Measurements from ENCODE around the gene CPNE4. TPM values are rescaled to one million over a fixed set of nuclear protein-coding genes. Genes with fewer than 3 reads are reported as not detected.
A peak's percentile ranks its signal among the peaks of the same experiment; 100 is the strongest.

Gene CPNE4
- total RNA-seq, 1 donor from 2014 or later: 2.7 TPM

DNA sequence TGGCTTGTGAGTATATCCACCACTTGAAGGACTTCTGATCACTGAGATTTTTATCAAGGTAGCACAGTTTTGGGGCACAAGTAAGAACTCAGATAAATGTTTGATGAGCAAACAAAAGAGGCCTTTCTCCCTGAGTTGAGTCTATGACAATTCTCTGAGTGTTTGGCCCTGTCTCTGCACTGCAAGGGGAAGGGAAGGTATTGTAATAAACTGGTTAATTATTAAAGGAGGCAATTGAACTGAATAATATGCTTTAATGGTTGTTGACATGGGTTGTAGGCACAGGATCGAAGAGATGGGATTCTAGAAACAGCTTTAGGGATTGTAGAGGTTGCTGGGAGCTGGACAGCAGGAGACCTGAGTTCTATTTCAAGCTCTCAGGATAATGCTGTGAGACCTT is 437.0 kb downstream of the CPNE4 start:
- Mint-ChIP-seq H3K4me3 (ENCODE audit: unreplicated experiment) (no peak overlapping the region), H3K27me3 (ENCODE audit: unreplicated experiment) (no peaks in the 10 kb centered on the region), H3K36me3 (ENCODE audit: unreplicated experiment) (peaks cover 5% of the 10 kb centered on the region), H3K9me3 (ENCODE audit: unreplicated experiment) (peaks cover 3% of the 10 kb centered on the region), H3K4me1 (ENCODE audit: low read depth, unreplicated experiment) (peaks cover 2% of the 10 kb centered on the region), H3K27ac (ENCODE audit: unreplicated experiment) (no peak overlapping the region)
- no peak for DNase-seq
- no peak for TF ChIP-seq CTCF (IDR thresholded peaks at IDR 0.05; ENCODE audit: partially characterized antibody, unreplicated experiment)

DNA sequence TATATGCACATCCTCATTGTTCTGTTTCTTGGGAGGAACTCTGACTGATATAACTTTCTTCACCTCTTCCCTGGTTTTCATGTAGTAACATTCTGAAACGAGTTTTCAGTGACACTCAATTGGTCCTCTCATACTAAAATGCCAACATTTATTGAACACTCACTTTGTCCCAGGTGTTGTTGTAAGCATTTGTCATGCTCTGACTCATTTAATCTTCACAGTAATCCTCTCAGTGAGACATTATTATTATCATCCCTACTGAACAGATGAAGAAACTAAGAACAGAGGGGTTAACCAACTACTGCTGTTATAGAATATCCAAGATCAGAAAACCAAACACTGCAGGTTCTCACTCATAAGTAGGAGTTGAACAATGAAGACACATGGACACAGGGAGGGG is 437.9 kb downstream of the CPNE4 start:
- H3K4me1 Mint-ChIP-seq (ENCODE audit: low read depth, unreplicated experiment): peaks cover 5% of the 10 kb centered on the region
- no peak for TF ChIP-seq CTCF (IDR thresholded peaks at IDR 0.05; ENCODE audit: partially characterized antibody, unreplicated experiment)
- H3K27me3 Mint-ChIP-seq (ENCODE audit: unreplicated experiment): no peaks in the 10 kb centered on the region
- no peak for DNase-seq
- peaks cover 5% of the 10 kb centered on the region for H3K36me3 Mint-ChIP-seq (ENCODE audit: unreplicated experiment)
- peaks cover 3% of the 10 kb centered on the region for H3K9me3 Mint-ChIP-seq (ENCODE audit: unreplicated experiment)
- no peak overlapping the region for H3K27ac Mint-ChIP-seq (ENCODE audit: unreplicated experiment)
- H3K4me3 Mint-ChIP-seq (ENCODE audit: unreplicated experiment): no peak overlapping the region

DNA sequence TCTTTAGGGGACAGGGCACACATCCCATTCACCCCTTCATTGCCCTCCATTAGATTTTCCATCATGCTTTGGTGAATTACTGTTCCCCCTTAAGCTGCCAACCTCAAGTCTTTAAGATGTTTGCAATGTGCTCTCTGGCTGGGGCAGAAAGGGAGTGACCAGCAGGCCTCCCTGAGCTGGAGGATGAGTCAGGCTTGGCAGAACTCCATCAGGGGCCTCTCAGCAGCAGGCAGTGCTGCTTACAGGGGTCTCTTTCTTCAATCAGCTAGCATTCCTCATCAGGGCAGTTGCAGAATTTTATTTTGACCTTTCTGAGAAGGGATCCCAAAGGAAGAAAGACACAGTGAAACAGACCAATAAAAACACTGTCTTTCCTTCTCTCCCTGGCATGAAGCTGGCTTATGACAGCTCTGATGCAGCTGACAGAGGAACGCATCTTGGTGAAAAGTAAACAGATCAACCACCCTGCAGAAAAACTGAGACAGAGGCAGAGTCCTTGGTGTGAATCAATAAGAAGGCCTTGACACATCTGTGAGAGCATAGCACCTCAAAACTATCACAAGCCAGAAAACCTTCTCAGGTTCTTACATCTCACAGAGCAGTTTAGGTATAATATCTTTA is 443.3 kb downstream of the CPNE4 start:
- H3K36me3 Mint-ChIP-seq (ENCODE audit: unreplicated experiment): no peaks in the 10 kb centered on the region
- H3K27me3 Mint-ChIP-seq (ENCODE audit: unreplicated experiment): no peaks in the 10 kb centered on the region
- peak overlapping the region; percentile 7 for H3K4me3 Mint-ChIP-seq (ENCODE audit: unreplicated experiment)
- peaks cover 4% of the 10 kb centered on the region for H3K9me3 Mint-ChIP-seq (ENCODE audit: unreplicated experiment)
- H3K4me1 Mint-ChIP-seq (ENCODE audit: low read depth, unreplicated experiment): peaks cover 10% of the 10 kb centered on the region
- no peak for DNase-seq
- H3K27ac Mint-ChIP-seq (ENCODE audit: unreplicated experiment): peak overlapping the region; percentile 30
- no peak for TF ChIP-seq CTCF (IDR thresholded peaks at IDR 0.05; ENCODE audit: partially characterized antibody, unreplicated experiment)

GRCh38 chr3:131586277-131586676 is 448.5 kb downstream of the CPNE4 start:
- no peak overlapping the region for H3K4me3 Mint-ChIP-seq (ENCODE audit: unreplicated experiment)
- no peaks in the 10 kb centered on the region for H3K4me1 Mint-ChIP-seq (ENCODE audit: low read depth, unreplicated experiment)
- H3K27ac Mint-ChIP-seq (ENCODE audit: unreplicated experiment): no peak overlapping the region
- TF ChIP-seq CTCF (IDR thresholded peaks at IDR 0.05; ENCODE audit: partially characterized antibody, unreplicated experiment): no peak
- no peaks in the 10 kb centered on the region for H3K36me3 Mint-ChIP-seq (ENCODE audit: unreplicated experiment)
- H3K27me3 Mint-ChIP-seq (ENCODE audit: unreplicated experiment): no peaks in the 10 kb centered on the region
- no peak for DNase-seq
- H3K9me3 Mint-ChIP-seq (ENCODE audit: unreplicated experiment): peaks cover 2% of the 10 kb centered on the region

DNA sequence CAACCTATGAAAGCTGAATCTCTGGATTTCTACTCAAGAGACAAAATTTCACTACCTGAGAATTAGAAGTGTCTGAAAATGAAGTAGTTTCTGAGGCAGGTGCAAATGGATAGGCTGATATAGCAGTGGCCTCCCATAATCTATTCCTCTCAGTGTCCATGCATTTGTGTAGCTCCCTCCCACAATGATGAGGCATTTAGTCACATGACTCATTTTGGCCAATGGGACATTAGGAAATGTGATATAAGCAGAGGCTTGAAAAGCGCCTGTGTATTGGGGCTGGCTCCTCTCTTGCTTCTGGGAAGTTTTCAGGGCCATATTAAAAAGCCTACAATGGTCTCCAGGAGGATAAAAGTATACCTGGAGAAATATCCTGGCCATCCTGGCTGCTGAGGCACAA is 452.4 kb downstream of the CPNE4 start:
- no peak overlapping the region for H3K4me3 Mint-ChIP-seq (ENCODE audit: unreplicated experiment)
- no peaks in the 10 kb centered on the region for H3K27me3 Mint-ChIP-seq (ENCODE audit: unreplicated experiment)
- DNase-seq: no peak
- no peaks in the 10 kb centered on the region for H3K9me3 Mint-ChIP-seq (ENCODE audit: unreplicated experiment)
- H3K27ac Mint-ChIP-seq (ENCODE audit: unreplicated experiment): no peak overlapping the region
- no peaks in the 10 kb centered on the region for H3K4me1 Mint-ChIP-seq (ENCODE audit: low read depth, unreplicated experiment)
- H3K36me3 Mint-ChIP-seq (ENCODE audit: unreplicated experiment): no peaks in the 10 kb centered on the region
- no peak for TF ChIP-seq CTCF (IDR thresholded peaks at IDR 0.05; ENCODE audit: partially characterized antibody, unreplicated experiment)

Data from glutamatergic neuron (in vitro differentiated cells).